H9 (cell line): ENCODE data around the gene ZC3H10. TPM values are rescaled to one million over a fixed set of nuclear protein-coding genes. Genes with fewer than 3 reads are reported as not detected.
A peak's percentile ranks its signal among the peaks of the same experiment; 100 is the strongest.

ENCODE experiments used
- DNase-seq: peaks from one replicate; pipeline ENCODE4 v3.0.0-alpha.2; 2017
- H2AFZ ChIP-seq: one replicate; pipeline ENCODE4 v1.6.1; 2013; ENCODE audit warnings: mild to moderate bottlenecking, low read length, control low read depth, moderate library complexity
- H2AK5ac ChIP-seq: 2 replicates; pipeline ENCODE4 v1.6.1; 2013; ENCODE audit warnings: low read length, control low read depth, mixed read lengths; ENCODE audit not compliant: insufficient read length
- H2BK120ac ChIP-seq: one replicate; pipeline ENCODE4 v1.6.1; 2013; ENCODE audit warnings: low read depth, mild to moderate bottlenecking, low read length, control low read depth, inconsistent platforms; ENCODE audit not compliant: poor library complexity, severe bottlenecking
- H2BK12ac ChIP-seq: 2 replicates; pipeline ENCODE4 v1.6.1; 2013; ENCODE audit warnings: low read length, control low read depth, mixed read lengths, low read depth; ENCODE audit not compliant: insufficient read length
- H2BK15ac ChIP-seq: 2 replicates; pipeline ENCODE4 v1.6.1; 2013; ENCODE audit warnings: low read depth, low read length, control low read depth
- H2BK20ac ChIP-seq: one replicate; pipeline ENCODE4 v1.6.1; 2013; ENCODE audit warnings: low read depth, mild to moderate bottlenecking, low read length, control low read depth, inconsistent platforms; ENCODE audit not compliant: poor library complexity, severe bottlenecking
- H2BK5ac ChIP-seq: 2 replicates; pipeline ENCODE4 v1.6.1; 2013; ENCODE audit warnings: low read length, control low read depth, mixed read lengths; ENCODE audit not compliant: insufficient read length
- H3K14ac ChIP-seq: 2 replicates; pipeline ENCODE4 v1.6.1; 2013; ENCODE audit warnings: low read length, control low read depth; ENCODE audit not compliant: insufficient read depth
- H3K18ac ChIP-seq: 2 replicates; pipeline ENCODE4 v1.6.1; 2013; ENCODE audit warnings: low read depth, mild to moderate bottlenecking, mixed read lengths, low read length, control low read depth; ENCODE audit not compliant: insufficient read length
- H3K23ac ChIP-seq: 2 replicates; pipeline ENCODE4 v1.6.1; 2013; ENCODE audit warnings: low read length, control low read depth, mixed read lengths, low read depth; ENCODE audit not compliant: insufficient read length
- H3K23me2 ChIP-seq: 2 replicates; pipeline ENCODE4 v1.6.1; 2013; ENCODE audit warnings: low read depth, mild to moderate bottlenecking, mixed read lengths, low read length, control low read depth; ENCODE audit not compliant: insufficient read length, poor library complexity, severe bottlenecking
- H3K27ac ChIP-seq: 2 replicates; pipeline ENCODE4 v1.5.1; 2013; ENCODE audit warnings: low read length, control low read depth, mixed read lengths, low read depth; ENCODE audit not compliant: insufficient read length
- H3K27me3 ChIP-seq: 2 replicates; pipeline ENCODE4 v1.6.1; 2013; ENCODE audit warnings: low read length, control low read depth, inconsistent platforms; ENCODE audit not compliant: insufficient read depth
- H3K4ac ChIP-seq: 2 replicates; pipeline ENCODE4 v1.6.1; 2013; ENCODE audit warnings: low read depth, mild to moderate bottlenecking, control low read depth, inconsistent platforms, low read length, moderate library complexity
- H3K4me1 ChIP-seq: 2 replicates; pipeline ENCODE4 v1.6.1; 2013; ENCODE audit warnings: low read length, control low read depth, inconsistent platforms; ENCODE audit not compliant: insufficient read depth
- H3K4me2 ChIP-seq: 2 replicates; pipeline ENCODE4 v1.6.1; 2013; ENCODE audit warnings: low read length, control low read depth, mixed read lengths; ENCODE audit not compliant: insufficient read length, insufficient read depth
- H3K56ac ChIP-seq: 2 replicates; pipeline ENCODE4 v1.6.1; 2013; ENCODE audit warnings: low read depth, mild to moderate bottlenecking, mixed read lengths, low read length, control low read depth; ENCODE audit not compliant: insufficient read length
- H3K79me1 ChIP-seq: 2 replicates; pipeline ENCODE4 v1.6.1; 2013; ENCODE audit warnings: low read depth, mild to moderate bottlenecking, moderate library complexity, low read length, control low read depth, inconsistent platforms; ENCODE audit not compliant: insufficient read depth, poor library complexity, severe bottlenecking
- H3K79me2 ChIP-seq: 2 replicates; pipeline ENCODE4 v1.6.1; 2013; ENCODE audit warnings: low read length, control low read depth, inconsistent platforms; ENCODE audit not compliant: insufficient read depth
- H3K9ac ChIP-seq: 2 replicates; pipeline ENCODE4 v1.6.1; 2013; ENCODE audit warnings: low read length, control low read depth, mixed read lengths; ENCODE audit not compliant: insufficient read length; ENCODE audit errors: extremely low read depth
- H3K9me3 ChIP-seq: one replicate; pipeline ENCODE4 v1.6.1; 2013; ENCODE audit warnings: low read depth, low read length, inconsistent platforms; ENCODE audit not compliant: control insufficient read depth
- H3T11ph ChIP-seq: one replicate; pipeline ENCODE4 v1.6.1; 2013; ENCODE audit warnings: mild to moderate bottlenecking, low read length, control low read depth, inconsistent platforms
- H4K20me1 ChIP-seq: one replicate; pipeline ENCODE4 v1.6.1; 2013; ENCODE audit not compliant: control insufficient read depth, insufficient read length, insufficient read depth
- H4K5ac ChIP-seq: 2 replicates; pipeline ENCODE4 v1.6.1; 2013; ENCODE audit warnings: low read depth, mild to moderate bottlenecking, mixed read lengths, low read length, control low read depth; ENCODE audit not compliant: insufficient read length
- H4K8ac ChIP-seq: replicated peaks from 2 replicates; pipeline ENCODE4 v1.6.1; 2013; ENCODE audit warnings: low read length, control low read depth, mixed read lengths, low read depth; ENCODE audit not compliant: insufficient read length
- H4K91ac ChIP-seq: 2 replicates; pipeline ENCODE4 v1.6.1; 2013; ENCODE audit warnings: low read depth, mild to moderate bottlenecking, moderate library complexity, mixed read lengths, low read length, control low read depth; ENCODE audit not compliant: insufficient read length
- H3K27ac Mint-ChIP-seq, 3 experiments: 2 replicates in 2 of 3; 3 replicates in 1 of 3; pipeline ENCODE4 v1.8.0; 2020 to 2021; ENCODE audit warnings: mixed read lengths in 3 of 3, mild to moderate bottlenecking in 1 of 3, moderate library complexity in 1 of 3
- H3K27me3 Mint-ChIP-seq: 2 replicates; pipeline ENCODE4 v1.8.0; 2021; ENCODE audit warnings: low read depth, mild to moderate bottlenecking, moderate library complexity, mixed read lengths
- H3K36me3 Mint-ChIP-seq, 3 experiments: 2 replicates in 2 of 3; 3 replicates in 1 of 3; pipeline ENCODE4 v1.8.0; 2020 to 2021; ENCODE audit warnings: low read depth in 3 of 3, mixed read lengths in 3 of 3; ENCODE audit not compliant: insufficient read depth in 1 of 3
- H3K4me1 Mint-ChIP-seq, 2 experiments: 2 replicates each; pipeline ENCODE4 v1.8.0; 2020; ENCODE audit warnings: mixed read lengths in 2 of 2
- H3K4me3 Mint-ChIP-seq, 2 experiments: 2 replicates in 1 of 2; 3 replicates in 1 of 2; pipeline ENCODE4 v1.8.0; 2020 to 2021; ENCODE audit warnings: mild to moderate bottlenecking in 2 of 2, mixed read lengths in 2 of 2, moderate library complexity in 1 of 2
- H3K9me3 Mint-ChIP-seq, 2 experiments: 2 replicates in 1 of 2; 3 replicates in 1 of 2; pipeline ENCODE4 v1.8.0; 2020; ENCODE audit warnings: mild to moderate bottlenecking in 2 of 2, mixed read lengths in 2 of 2, moderate library complexity in 1 of 2
- WGBS: extraction: QIAGEN DNeasy Blood & Tissue Kit; methylation state at CpG from one replicate; pipeline ENCODE4 v1.1.7; 2013; ENCODE audit warnings: missing lambda C conversion rate, low lambda C conversion rate, mixed read lengths; ENCODE audit not compliant: insufficient read length; ENCODE audit errors: extremely low coverage; 5-methylcytosine and 5-hydroxymethylcytosine counted together
- total RNA-seq: library from RNA; stranded (reverse); gene quantifications from 2 replicates; pipeline ENCODE4 v1.2.1, GENCODE V29; 2021
- TF ChIP-seq, protein P1 (sequence below): fragments of 200-600 bp; sonication (generic); conservative IDR thresholded peaks from 3 replicates; pipeline ENCODE4 v1.8.0; 2021; ENCODE audit warnings: antibody characterized with exemption, mild to moderate bottlenecking

The ZC3H10 gene
- total RNA-seq, 1 experiment from 2014 or later, result 9.4 TPM

DNA sequence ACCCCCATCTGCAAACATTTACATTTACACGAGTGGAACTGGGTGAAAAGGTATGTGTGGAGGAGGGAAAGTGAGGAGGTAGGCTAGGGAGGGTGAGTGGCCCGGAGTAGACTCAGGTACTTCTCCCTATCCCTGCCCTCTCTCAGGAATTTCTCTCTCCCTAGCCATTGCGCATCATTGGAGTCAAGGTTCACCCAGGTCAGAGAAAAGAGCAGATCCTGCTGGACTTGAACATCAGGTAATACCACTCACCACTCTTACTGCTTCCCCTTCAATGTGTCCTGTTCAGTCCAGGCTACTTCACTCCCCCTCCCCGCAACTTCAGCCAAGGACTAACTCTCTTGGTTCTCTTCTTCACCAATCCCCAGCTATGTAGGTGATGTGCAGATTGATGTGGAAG, 12.8 kb downstream of the ZC3H10 start:
- Mint-ChIP-seq H3K4me1 (peaks cover 26 to 27% of the 10 kb centered on the region in 2 experiments), H3K9me3 (no peaks in the 10 kb centered on the region; a peak in 1 of 5 replicates), H3K4me3 (peak overlapping the region; percentile 74 to 88; a peak in 3 of 5 replicates), H3K27ac (no peak overlapping the region), H3K27me3 (no peaks in the 10 kb centered on the region), H3K36me3 (peaks cover 43 to 56% (median 51%) of the 10 kb centered on the region in 3 experiments)
- no peaks in the 10 kb centered on the region for H3K9me3 ChIP-seq
- H2BK120ac ChIP-seq, result no peak overlapping the region
- H3T11ph ChIP-seq, result no peak overlapping the region
- H3K4ac ChIP-seq, result no peak overlapping the region
- no peak overlapping the region for H4K5ac ChIP-seq
- no peak overlapping the region for H2BK20ac ChIP-seq
- H3K18ac ChIP-seq, result no peak overlapping the region
- H2AK5ac ChIP-seq, result no peak overlapping the region
- H3K27ac ChIP-seq, result no peak overlapping the region
- no peak overlapping the region for H3K9ac ChIP-seq
- DNase-seq, result no peak
- no peaks in the 10 kb centered on the region for H3K27me3 ChIP-seq
- H3K4me1 ChIP-seq, result no peaks in the 10 kb centered on the region
- no peak overlapping the region for H2BK5ac ChIP-seq
- H2BK15ac ChIP-seq, result no peak overlapping the region
- H4K20me1 ChIP-seq, result no peaks in the 10 kb centered on the region
- no peak overlapping the region for H4K8ac ChIP-seq
- no peak overlapping the region for H3K14ac ChIP-seq
- H3K79me2 ChIP-seq, result no peaks in the 10 kb centered on the region
- H3K23me2 ChIP-seq, result peaks cover 17% of the 10 kb centered on the region
- H3K56ac ChIP-seq, result no peak overlapping the region
- no CpG with 5 or more reads among the region's 4 CpGs for WGBS
- TF ChIP-seq, protein P1, sequence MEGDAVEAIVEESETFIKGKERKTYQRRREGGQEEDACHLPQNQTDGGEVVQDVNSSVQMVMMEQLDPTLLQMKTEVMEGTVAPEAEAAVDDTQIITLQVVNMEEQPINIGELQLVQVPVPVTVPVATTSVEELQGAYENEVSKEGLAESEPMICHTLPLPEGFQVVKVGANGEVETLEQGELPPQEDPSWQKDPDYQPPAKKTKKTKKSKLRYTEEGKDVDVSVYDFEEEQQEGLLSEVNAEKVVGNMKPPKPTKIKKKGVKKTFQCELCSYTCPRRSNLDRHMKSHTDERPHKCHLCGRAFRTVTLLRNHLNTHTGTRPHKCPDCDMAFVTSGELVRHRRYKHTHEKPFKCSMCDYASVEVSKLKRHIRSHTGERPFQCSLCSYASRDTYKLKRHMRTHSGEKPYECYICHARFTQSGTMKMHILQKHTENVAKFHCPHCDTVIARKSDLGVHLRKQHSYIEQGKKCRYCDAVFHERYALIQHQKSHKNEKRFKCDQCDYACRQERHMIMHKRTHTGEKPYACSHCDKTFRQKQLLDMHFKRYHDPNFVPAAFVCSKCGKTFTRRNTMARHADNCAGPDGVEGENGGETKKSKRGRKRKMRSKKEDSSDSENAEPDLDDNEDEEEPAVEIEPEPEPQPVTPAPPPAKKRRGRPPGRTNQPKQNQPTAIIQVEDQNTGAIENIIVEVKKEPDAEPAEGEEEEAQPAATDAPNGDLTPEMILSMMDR, result no peak
- H4K91ac ChIP-seq, result no peak overlapping the region
- H3K23ac ChIP-seq, result no peak overlapping the region
- no peak overlapping the region for H2BK12ac ChIP-seq
- no peak overlapping the region for H2AFZ ChIP-seq
- no peak overlapping the region for H3K4me2 ChIP-seq
- H3K79me1 ChIP-seq, result no peaks in the 10 kb centered on the region
